Uterus (tissue), 2 donors: ENCODE measurements around the gene WDR3.

Experiments
- CTCF ChIP-seq, 4 experiments: fragments of 200-600 bp in 2 of 4; fragments of 450-650 bp in 2 of 4; sonication (generic) in 2 of 4; IDR thresholded peaks; one replicate each; pipeline ENCODE4 v1.5.1; 2016 to 2019; ENCODE audit warnings: antibody characterized with exemption in 4 of 4, mild to moderate bottlenecking in 2 of 4, moderate library complexity in 1 of 4
- POLR2A ChIP-seq, 2 donors: fragments of 450-650 bp; IDR thresholded peaks; one replicate each; pipeline ENCODE4 v1.6.1; 2016; ENCODE audit warnings: antibody characterized with exemption in 2 of 2, mild to moderate bottlenecking in 1 of 2, moderate library complexity in 1 of 2

- no peak for TF ChIP-seq CTCF (IDR thresholded peaks at IDR 0.05)
- no peak for TF ChIP-seq POLR2A (IDR thresholded peaks at IDR 0.05)
Observed at GRCh38 chr1:117894078-117894477, 35.5 kb upstream of the WDR3 start.
